Choroid plexus epithelial cell (primary cell): ENCODE results near the gene PGAP3.
A peak's percentile ranks its signal among the peaks of the same experiment; 100 is the strongest.

Experiments used
- DNase-seq: peaks from one replicate; pipeline ENCODE4 v3.0.0-alpha.2; 2010; ENCODE audit warnings: low read depth
- H3K4me3 ChIP-seq: 2 replicates; pipeline ENCODE4 v1.5.1; 2011; ENCODE audit warnings: low read depth, mild to moderate bottlenecking, control low read depth, low read length, moderate library complexity
- CTCF ChIP-seq: conservative IDR thresholded peaks from 2 replicates; pipeline ENCODE4 v1.5.1; 2011; ENCODE audit warnings: low read depth, mild to moderate bottlenecking, control low read depth, inconsistent platforms, low read length, moderate library complexity

Gene PGAP3

GRCh38 chr17:39687101-39687545 is 734 bp downstream of the PGAP3 start:
- H3K4me3 ChIP-seq, result peak overlapping the region; percentile 79
- TF ChIP-seq CTCF, result no peak

GRCh38 chr17:39684369-39685192 is 3.3 kb downstream of the PGAP3 start:
- no peak for DNase-seq
- no peak for TF ChIP-seq CTCF

More at GRCh38 chr17:39687101-39687545, 734 bp downstream of the PGAP3 start:
- no peak for DNase-seq

GRCh38 chr17:39683295-39683939 is 4.4 kb downstream of the PGAP3 start:
- no peak for DNase-seq
- no peak overlapping the region for H3K4me3 ChIP-seq
- TF ChIP-seq CTCF, result no peak

More at GRCh38 chr17:39684369-39685192, 3.3 kb downstream of the PGAP3 start:
- H3K4me3 ChIP-seq, result no peak overlapping the region

GRCh38 chr17:39679521-39680192 is 8.2 kb downstream of the PGAP3 start:
- no peak for TF ChIP-seq CTCF
- no peak overlapping the region for H3K4me3 ChIP-seq
- no peak for DNase-seq

- no peak for TF ChIP-seq CTCF
- H3K4me3 ChIP-seq, result no peak overlapping the region
- DNase-seq, result no peak
These were observed 9.3 kb downstream of the PGAP3 start for GRCh38 chr17:39678340-39679116.

GRCh38 chr17:39677542-39678339 is 10.1 kb downstream of the PGAP3 start:
- DNase-seq, result no peak
- TF ChIP-seq CTCF, result no peak
- no peak overlapping the region for H3K4me3 ChIP-seq
